ENCODE measurements around the gene TINAGL1. TPM values are rescaled to one million over a fixed set of nuclear protein-coding genes. Genes with fewer than 3 reads are reported as not detected.
A peak's percentile ranks its signal among the peaks of the same experiment; 100 is the strongest.

The TINAGL1 gene
- total RNA-seq, 2 experiments from 2014 or later = not detected

- ATAC-seq (no peak), DNase-seq (no peak)
- Mint-ChIP-seq H3K27me3 (peaks cover 23% of the 10 kb centered on the region), H3K4me3 (no peak overlapping the region), H3K4me1 (peaks cover 3% of the 10 kb centered on the region), H3K36me3 (ENCODE audit: low read depth) (peaks cover 4% of the 10 kb centered on the region), H3K9me3 (ENCODE audit: low read depth) (no peaks in the 10 kb centered on the region), H3K27ac (no peak overlapping the region)
- intact Hi-C loops (cut with DNase I, micrococcal nuclease) = loop anchor here (1.0 to 2.0 kb wide), 2 partner anchors 54 to 55 kb away; no protein-coding TSS in a partner anchor
- ChIA-PET CTCF (interaction anchor here (0.6 to 1.9 kb wide), 14 partner anchors 9 to 200 kb away, joined by 3 to 8 read pairs (median 4); partner anchors contain the start of gene PEF1), POLR2A (interaction anchor here (0.6 kb wide), 1 partner anchor 170 kb away, joined by 3 read pairs; no protein-coding TSS in a partner anchor)
Measured at GRCh38 chr1:31618916-31619846, 42.9 kb downstream of the TINAGL1 start.

- DNase-seq (no peak), ATAC-seq (no peak)
- intact Hi-C loops (cut with DNase I, micrococcal nuclease) = no loop called here
- peaks cover 4% of the 10 kb centered on the region for H3K36me3 Mint-ChIP-seq (ENCODE audit: low read depth)
- POLR2A ChIA-PET = no interaction called here
- H3K27ac Mint-ChIP-seq = no peak overlapping the region
- no peak overlapping the region for H3K4me3 Mint-ChIP-seq
- H3K27me3 Mint-ChIP-seq = peaks cover 20% of the 10 kb centered on the region
- H3K9me3 Mint-ChIP-seq (ENCODE audit: low read depth) = no peaks in the 10 kb centered on the region
- H3K4me1 Mint-ChIP-seq = peaks cover 3% of the 10 kb centered on the region
- CTCF ChIA-PET = interaction anchor here (0.6 kb wide), 1 partner anchor 782 kb away, joined by 3 read pairs; no protein-coding TSS in a partner anchor
Measured at GRCh38 chr1:31620631-31621497, 44.5 kb downstream of the TINAGL1 start.

- no peak overlapping the region for H3K27ac Mint-ChIP-seq
- peaks cover 16% of the 10 kb centered on the region for H3K27me3 Mint-ChIP-seq
- ChIA-PET POLR2A (no interaction called here), CTCF (no interaction called here)
- no peak for DNase-seq
- H3K4me3 Mint-ChIP-seq = no peak overlapping the region
- no peaks in the 10 kb centered on the region for H3K9me3 Mint-ChIP-seq (ENCODE audit: low read depth)
- H3K4me1 Mint-ChIP-seq = peaks cover 3% of the 10 kb centered on the region
- H3K36me3 Mint-ChIP-seq (ENCODE audit: low read depth) = peaks cover 4% of the 10 kb centered on the region
- no peak for ATAC-seq
- intact Hi-C loops (cut with DNase I, micrococcal nuclease) = no loop called here
Measured at GRCh38 chr1:31621498-31621820, 45.1 kb downstream of the TINAGL1 start.

- H3K27me3 Mint-ChIP-seq = peaks cover 10% of the 10 kb centered on the region
- peaks cover 3% of the 10 kb centered on the region for H3K4me1 Mint-ChIP-seq
- no peak for ATAC-seq
- ChIA-PET CTCF (interaction anchor here (0.7 kb wide), 1 partner anchor 58 kb away, joined by 3 read pairs; no protein-coding TSS in a partner anchor), POLR2A (interaction anchor here (0.6 kb wide), 1 partner anchor 57 kb away, joined by 3 read pairs; no protein-coding TSS in a partner anchor)
- peaks cover 4% of the 10 kb centered on the region for H3K36me3 Mint-ChIP-seq (ENCODE audit: low read depth)
- no peaks in the 10 kb centered on the region for H3K9me3 Mint-ChIP-seq (ENCODE audit: low read depth)
- intact Hi-C loops (cut with DNase I, micrococcal nuclease) = no loop called here
- DNase-seq = no peak
- no peak overlapping the region for H3K4me3 Mint-ChIP-seq
- no peak overlapping the region for H3K27ac Mint-ChIP-seq
Measured at GRCh38 chr1:31621847-31622730, 45.8 kb downstream of the TINAGL1 start.

- ChIA-PET CTCF (no interaction called here), POLR2A (no interaction called here)
- Mint-ChIP-seq H3K4me1 (no peaks in the 10 kb centered on the region), H3K9me3 (ENCODE audit: low read depth) (no peaks in the 10 kb centered on the region), H3K36me3 (ENCODE audit: low read depth) (peaks cover 4% of the 10 kb centered on the region), H3K27ac (no peak overlapping the region), H3K27me3 (peaks cover 6% of the 10 kb centered on the region), H3K4me3 (no peak overlapping the region)
- no peak for ATAC-seq
- DNase-seq = no peak
- intact Hi-C loops (cut with DNase I, micrococcal nuclease) = no loop called here
Measured at GRCh38 chr1:31623365-31623764, 47.0 kb downstream of the TINAGL1 start.

GRCh38 chr1:31624309-31624708 lies 48.0 kb downstream of the TINAGL1 start:
- ChIA-PET CTCF (interaction anchor here (0.6 kb wide), 1 partner anchor 22 kb away, joined by 3 read pairs; no protein-coding TSS in a partner anchor), POLR2A (no interaction called here)
- Mint-ChIP-seq H3K4me1 (no peaks in the 10 kb centered on the region), H3K9me3 (ENCODE audit: low read depth) (no peaks in the 10 kb centered on the region), H3K27ac (no peak overlapping the region), H3K4me3 (no peak overlapping the region), H3K27me3 (peaks cover 3% of the 10 kb centered on the region), H3K36me3 (ENCODE audit: low read depth) (peaks cover 6% of the 10 kb centered on the region)
- intact Hi-C loops (cut with DNase I, micrococcal nuclease) = no loop called here
- ATAC-seq (peak; percentile 30), DNase-seq (no peak)

- ATAC-seq (no peak), DNase-seq (no peak)
- peaks cover 10% of the 10 kb centered on the region for H3K36me3 Mint-ChIP-seq (ENCODE audit: low read depth)
- no peaks in the 10 kb centered on the region for H3K27me3 Mint-ChIP-seq
- H3K27ac Mint-ChIP-seq = no peak overlapping the region
- intact Hi-C loops (cut with DNase I, micrococcal nuclease) = no loop called here
- no peaks in the 10 kb centered on the region for H3K9me3 Mint-ChIP-seq (ENCODE audit: low read depth)
- H3K4me1 Mint-ChIP-seq = no peaks in the 10 kb centered on the region
- no peak overlapping the region for H3K4me3 Mint-ChIP-seq
- ChIA-PET CTCF (interaction anchor here (0.6 to 0.7 kb wide), 2 partner anchors 22 to 28 kb away, joined by 3 read pairs; no protein-coding TSS in a partner anchor), POLR2A (no interaction called here)
Measured at GRCh38 chr1:31624731-31625514, 48.6 kb downstream of the TINAGL1 start.

GRCh38 chr1:31625561-31626222 lies 49.4 kb downstream of the TINAGL1 start:
- intact Hi-C loops (cut with DNase I, micrococcal nuclease) = no loop called here
- H3K9me3 Mint-ChIP-seq (ENCODE audit: low read depth) = no peaks in the 10 kb centered on the region

GRCh38 chr1:31626223-31627207 lies 50.2 kb downstream of the TINAGL1 start:
- intact Hi-C loops (cut with DNase I, micrococcal nuclease) = no loop called here
- POLR2A ChIA-PET = no interaction called here

More at GRCh38 chr1:31625561-31626222, 49.4 kb downstream of the TINAGL1 start:
- DNase-seq = no peak
- Mint-ChIP-seq H3K4me1 (no peaks in the 10 kb centered on the region), H3K27ac (no peak overlapping the region), H3K27me3 (no peaks in the 10 kb centered on the region), H3K4me3 (no peak overlapping the region), H3K36me3 (ENCODE audit: low read depth) (peaks cover 13% of the 10 kb centered on the region)
- ATAC-seq = no peak
- ChIA-PET POLR2A (no interaction called here), CTCF (interaction anchor here (0.6 to 0.7 kb wide), 2 partner anchors 29 to 47 kb away, joined by 3 read pairs; no protein-coding TSS in a partner anchor)

More at GRCh38 chr1:31626223-31627207, 50.2 kb downstream of the TINAGL1 start:
- no peak for ATAC-seq
- H3K36me3 Mint-ChIP-seq (ENCODE audit: low read depth) = peaks cover 13% of the 10 kb centered on the region
- H3K4me3 Mint-ChIP-seq = no peak overlapping the region
- H3K4me1 Mint-ChIP-seq = no peaks in the 10 kb centered on the region
- no peak overlapping the region for H3K27ac Mint-ChIP-seq
- CTCF ChIA-PET = interaction anchor here (0.6 kb wide), 1 partner anchor 47 kb away, joined by 3 read pairs; no protein-coding TSS in a partner anchor
- DNase-seq = no peak
- H3K9me3 Mint-ChIP-seq (ENCODE audit: low read depth) = no peaks in the 10 kb centered on the region
- no peaks in the 10 kb centered on the region for H3K27me3 Mint-ChIP-seq
